HEK293 (cell line): ENCODE measurements around the gene ZNF69.
"Not testable (repeated sequence)": the region's sequence is repeated elsewhere in the genome, so short reads cannot be mapped to it uniquely, and the experiment has no call there.

Source experiments
- CTCF ChIA-PET: fragments of 350-600 bp; formaldehyde crosslinking; extraction: SDS; loops from one replicate; lab custom pipeline; 2021; ENCODE audit warnings: antibody characterized with exemption; lab: Yijun Ruan, JAX
- POLR2A ChIA-PET: fragments of 300-600 bp; formaldehyde crosslinking; extraction: SDS; loops from one replicate; lab custom pipeline; 2020; ENCODE audit warnings: antibody characterized with exemption, inconsistent platforms; lab: Yijun Ruan, JAX
- H3K27ac ChIP-seq: fragments of 200-500 bp; sonication (Bioruptor generic); 2 replicates; pipeline ENCODE4 v1.5.1; 2014; ENCODE audit warnings: low read depth, low read length, control low read depth, inconsistent platforms; ENCODE audit errors: extremely low read depth
- H3K36me3 ChIP-seq, 2 experiments: fragments of 200-500 bp in 1 of 2; sonication (Bioruptor generic) in 1 of 2; 1 replicate in 1 of 2; 2 replicates in 1 of 2; pipeline ENCODE4 v1.5.1; 2014 to 2017; ENCODE audit warnings: inconsistent platforms in 2 of 2, low read length in 2 of 2; ENCODE audit not compliant: control insufficient read depth in 2 of 2, insufficient read depth in 1 of 2
- H3K4me1 ChIP-seq: fragments of 200-500 bp; sonication (Bioruptor generic); 2 replicates; pipeline ENCODE4 v1.5.1; 2014; ENCODE audit warnings: mild to moderate bottlenecking, low read length, inconsistent platforms; ENCODE audit not compliant: control insufficient read depth, insufficient read depth
- H3K4me3 ChIP-seq: 2 replicates; pipeline ENCODE4 v1.5.1; 2011; ENCODE audit warnings: low read depth, mild to moderate bottlenecking, control low read depth, low read length, moderate library complexity
- H3K9me3 ChIP-seq: fragments of 200-500 bp; sonication (Bioruptor generic); 2 replicates; pipeline ENCODE4 v1.5.1; 2014; ENCODE audit warnings: low read depth, low read length, inconsistent platforms; ENCODE audit not compliant: control insufficient read depth, insufficient read depth
- CTCF ChIP-seq: fragments of 450-650 bp; formaldehyde crosslinking; IDR thresholded peaks from 2 replicates; pipeline ENCODE4 v1.5.1; 2016; ENCODE audit warnings: missing biosample characterization, missing genetic modification characterization
- KLF16 ChIP-seq: fragments of 450-650 bp; formaldehyde crosslinking; IDR thresholded peaks from 2 replicates; pipeline ENCODE4 v1.5.1; 2017; ENCODE audit warnings: missing biosample characterization, missing genetic modification characterization
- SETDB1 ChIP-seq: IDR thresholded peaks from one replicate; pipeline ENCODE4 v1.6.1; 2017; ENCODE audit warnings: mild to moderate bottlenecking, low read length, moderate library complexity, mixed read lengths; ENCODE audit not compliant: insufficient read length
- ZNF146 ChIP-seq: fragments of 450-650 bp; formaldehyde crosslinking; IDR thresholded peaks from 2 replicates; pipeline ENCODE4 v1.5.1; 2016; ENCODE audit warnings: missing biosample characterization, missing genetic modification characterization
- ZNF280D ChIP-seq: fragments of 450-650 bp; formaldehyde crosslinking; IDR thresholded peaks from 2 replicates; pipeline ENCODE4 v1.5.1; 2016; ENCODE audit warnings: missing biosample characterization, missing genetic modification characterization
- ZNF580 ChIP-seq: fragments of 450-650 bp; formaldehyde crosslinking; IDR thresholded peaks from 2 replicates; pipeline ENCODE4 v1.5.1; 2016; ENCODE audit warnings: missing biosample characterization, missing genetic modification characterization
- ZXDB ChIP-seq: fragments of 450-650 bp; formaldehyde crosslinking; IDR thresholded peaks from 2 replicates; pipeline ENCODE4 v1.5.1; 2016; ENCODE audit warnings: missing biosample characterization, missing genetic modification characterization
- TF ChIP-seq, protein P1 (sequence below): fragments of 450-650 bp; formaldehyde crosslinking; IDR thresholded peaks from 2 replicates; pipeline ENCODE4 v1.5.1; 2016; ENCODE audit warnings: missing biosample characterization, missing genetic modification characterization

Gene ZNF69

DNA sequence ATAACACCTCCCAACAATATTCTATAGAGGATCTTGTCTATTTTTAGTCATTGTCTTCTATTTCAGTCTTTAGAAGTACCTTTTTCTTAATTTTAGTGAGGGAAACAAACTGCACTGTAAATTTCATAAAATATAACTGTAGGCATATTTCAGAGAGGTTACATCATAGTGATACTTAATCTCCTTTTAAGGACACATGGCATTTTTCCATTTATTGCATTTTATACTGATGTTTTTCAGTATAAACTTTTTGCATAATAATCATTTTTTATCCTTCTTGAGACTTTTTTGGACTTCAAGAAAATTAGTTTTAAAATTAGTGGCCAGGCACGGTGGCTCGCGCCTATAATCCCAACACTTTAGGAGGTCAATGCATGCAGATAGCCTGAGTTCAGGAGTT, 43.9 kb downstream of the ZNF69 start (continued):
- TF ChIP-seq, protein P1, sequence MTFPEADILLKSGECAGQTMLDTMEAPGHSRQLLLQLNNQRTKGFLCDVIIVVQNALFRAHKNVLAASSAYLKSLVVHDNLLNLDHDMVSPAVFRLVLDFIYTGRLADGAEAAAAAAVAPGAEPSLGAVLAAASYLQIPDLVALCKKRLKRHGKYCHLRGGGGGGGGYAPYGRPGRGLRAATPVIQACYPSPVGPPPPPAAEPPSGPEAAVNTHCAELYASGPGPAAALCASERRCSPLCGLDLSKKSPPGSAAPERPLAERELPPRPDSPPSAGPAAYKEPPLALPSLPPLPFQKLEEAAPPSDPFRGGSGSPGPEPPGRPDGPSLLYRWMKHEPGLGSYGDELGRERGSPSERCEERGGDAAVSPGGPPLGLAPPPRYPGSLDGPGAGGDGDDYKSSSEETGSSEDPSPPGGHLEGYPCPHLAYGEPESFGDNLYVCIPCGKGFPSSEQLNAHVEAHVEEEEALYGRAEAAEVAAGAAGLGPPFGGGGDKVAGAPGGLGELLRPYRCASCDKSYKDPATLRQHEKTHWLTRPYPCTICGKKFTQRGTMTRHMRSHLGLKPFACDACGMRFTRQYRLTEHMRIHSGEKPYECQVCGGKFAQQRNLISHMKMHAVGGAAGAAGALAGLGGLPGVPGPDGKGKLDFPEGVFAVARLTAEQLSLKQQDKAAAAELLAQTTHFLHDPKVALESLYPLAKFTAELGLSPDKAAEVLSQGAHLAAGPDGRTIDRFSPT (tag by site-specific recombination), result no peak
- no peak for TF ChIP-seq KLF16 (tag by site-specific recombination)

- not testable (repeated sequence) for H3K36me3 ChIP-seq, H3K4me3 ChIP-seq
- TF ChIP-seq ZXDB (tag by site-specific recombination) (0 out of 2 replicates have a peak, but pooled peaks have one; percentile 14), ZNF580 (peak; percentile 65; the same call in 1 of the 2 replicates), ZNF280D (tag by site-specific recombination) (peak; percentile 88; the same call in 1 of the 2 replicates), ZNF146 (tag by site-specific recombination) (peak; percentile 95)
- TF ChIP-seq, all 188 proteins: peak for 4; not testable (repeated sequence) for 184
- H3K4me1 ChIP-seq, POLR2A ChIA-PET, H3K27ac ChIP-seq, H3K9me3 ChIP-seq, CTCF ChIA-PET: not testable (repeated sequence)
Observed at GRCh38 chr19:11935829-11936228, 48.2 kb downstream of the ZNF69 start.

- POLR2A ChIA-PET, H3K36me3 ChIP-seq, H3K9me3 ChIP-seq, H3K4me3 ChIP-seq, H3K27ac ChIP-seq, CTCF ChIA-PET, H3K4me1 ChIP-seq: not testable (repeated sequence)
- peak; percentile 81 for TF ChIP-seq ZNF146 (tag by site-specific recombination)
Observed at GRCh38 chr19:11938383-11938782, 50.8 kb downstream of the ZNF69 start.

- CTCF ChIA-PET, H3K4me3 ChIP-seq, H3K4me1 ChIP-seq, H3K9me3 ChIP-seq, H3K27ac ChIP-seq, POLR2A ChIA-PET: not testable (repeated sequence)
- peaks cover 0 to 18% of the 10 kb centered on the region in 2 experiments; a peak in 1 of 3 replicates for H3K36me3 ChIP-seq
Observed at GRCh38 chr19:11941361-11941887, 53.8 kb downstream of the ZNF69 start.

- Histone ChIP-seq H3K27ac (no peak overlapping the region), H3K36me3 (peaks cover 0 to 25% of the 10 kb centered on the region in 2 experiments; a peak in 1 of 3 replicates), H3K4me3 (no peak overlapping the region)
- POLR2A ChIA-PET, result no interaction called here
- TF ChIP-seq CTCF (tag by site-specific recombination), result no peak
- TF ChIP-seq SETDB1, result peak; percentile 13
- TF ChIP-seq, all 188 proteins: peak for 1
- Histone ChIP-seq H3K4me1 (no peaks in the 10 kb centered on the region), H3K9me3 (no peaks in the 10 kb centered on the region)
- CTCF ChIA-PET, result interaction anchor here (0.6 kb wide), 1 partner anchor 218 kb away, joined by 3 read pairs; no protein-coding TSS in a partner anchor
Observed at GRCh38 chr19:11942008-11942842, 54.6 kb downstream of the ZNF69 start.
